Cardiac muscle cell (in vitro differentiated cells and primary cell): Measurements from ENCODE around the gene PRSS33. TPM values are rescaled to one million over a fixed set of nuclear protein-coding genes. Genes with fewer than 3 reads are reported as not detected.

Experiments
- DNase-seq, 2 donors: peaks; one replicate each; pipeline versions ENCODE4 v3.0.0 to v3.0.0-alpha.2; 2010 to 2017; ENCODE audit warnings: low read depth in 1 of 2, low spot score in 1 of 2
- H3K27ac ChIP-seq: fragments of 200-600 bp; sonication (generic); 2 replicates; pipeline ENCODE4 v1.5.1; 2016
- H3K27me3 ChIP-seq: fragments of 200-600 bp; sonication (generic); 2 replicates; pipeline ENCODE4 v1.6.0; 2016; ENCODE audit warnings: control low read depth
- H3K36me3 ChIP-seq: fragments of 200-600 bp; sonication (generic); 2 replicates; pipeline ENCODE4 v1.5.1; 2016; ENCODE audit warnings: control low read depth
- H3K4me1 ChIP-seq: fragments of 200-600 bp; sonication (generic); 2 replicates; pipeline ENCODE4 v1.8.1; 2017; ENCODE audit warnings: low read depth, mild to moderate bottlenecking, mixed run types
- H3K4me3 ChIP-seq: fragments of 200-600 bp; sonication (generic); 2 replicates; pipeline ENCODE4 v1.5.1; 2016; ENCODE audit warnings: mild to moderate bottlenecking
- H3K9me3 ChIP-seq: fragments of 200-600 bp; sonication (generic); 2 replicates; pipeline ENCODE4 v1.5.1; 2017; ENCODE audit warnings: low read depth, mild to moderate bottlenecking, control low read depth
- CTCF ChIP-seq: IDR thresholded peaks from 2 replicates; pipeline ENCODE4 v1.5.1; 2012; ENCODE audit warnings: low read depth, mild to moderate bottlenecking, low read length
- polyA plus RNA-seq: library from polyadenylated mRNA; unstranded; fragments of >200 nt; fragmentation: Nextera tagmentation; extraction: Ambion mirVana; gene quantifications from 2 replicates; pipeline ENCODE4 v1.2.1, GENCODE V29; 2016
- total RNA-seq: library from RNA; depleted of rRNA; stranded (reverse); fragments of >200 nt; gene quantifications from 2 replicates; pipeline ENCODE4 v1.2.3, GENCODE V29; 2016

The PRSS33 gene
- total and polyA plus RNA-seq, 2 experiments from 2014 or later, result not detected

DNA sequence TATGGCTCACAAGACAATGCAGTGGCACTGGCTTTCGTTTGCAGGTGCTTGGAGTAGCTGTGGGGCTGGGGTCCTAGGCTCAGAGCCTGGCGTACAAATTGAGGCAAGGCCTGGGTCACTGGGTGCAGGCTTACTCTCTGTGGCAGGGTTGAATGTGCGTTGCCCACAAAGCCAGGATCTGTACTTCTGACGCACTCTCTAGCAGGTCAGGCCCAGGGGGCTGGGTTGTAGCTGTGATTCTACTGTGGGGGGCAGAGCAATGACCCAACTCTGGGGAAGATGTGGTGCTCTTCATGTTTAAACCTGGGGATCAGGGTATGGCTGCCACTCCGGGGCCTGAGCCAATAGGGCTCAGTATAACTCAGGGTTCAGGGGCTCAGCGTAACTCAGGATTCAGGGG is 23.3 kb upstream of the PRSS33 start:
- Histone ChIP-seq H3K4me3 (no peak overlapping the region), H3K4me1 (no peaks in the 10 kb centered on the region), H3K9me3 (no peaks in the 10 kb centered on the region), H3K36me3 (no peaks in the 10 kb centered on the region), H3K27ac (no peak overlapping the region), H3K27me3 (peaks cover 5% of the 10 kb centered on the region)
- no peak for TF ChIP-seq CTCF
- no peak for DNase-seq

DNA sequence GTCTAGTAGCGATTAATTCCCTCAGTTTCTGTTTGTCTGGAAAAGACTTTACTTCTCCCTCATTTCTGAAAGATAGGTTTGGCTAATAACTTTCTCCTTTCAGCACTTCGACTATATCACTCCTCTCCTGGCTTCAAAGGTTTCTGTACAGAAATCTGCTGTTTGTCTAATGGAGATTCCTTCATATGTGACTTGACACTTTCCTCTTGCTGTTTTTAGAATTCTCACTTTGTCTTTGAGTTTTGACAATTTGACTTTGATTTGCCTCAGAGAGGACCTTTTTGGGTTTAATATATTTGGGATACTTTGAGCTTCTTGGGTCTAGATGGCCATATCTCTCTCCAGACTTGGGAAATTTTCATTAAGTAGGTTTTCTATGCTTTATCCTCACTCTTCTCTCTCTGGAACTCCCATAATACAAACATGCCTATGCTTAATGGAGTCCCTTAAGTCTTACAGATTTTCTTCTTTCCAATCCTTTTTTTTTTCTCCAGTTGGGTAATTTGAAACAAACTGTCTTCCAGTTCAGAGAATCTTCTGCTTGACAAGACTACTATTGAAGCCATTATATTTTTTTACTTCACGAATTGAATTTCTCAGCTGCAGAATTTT is 21.9 kb upstream of the PRSS33 start:
- Histone ChIP-seq H3K36me3 (no peaks in the 10 kb centered on the region), H3K27me3 (peaks cover 8% of the 10 kb centered on the region), H3K4me3 (no peak overlapping the region), H3K27ac (no peak overlapping the region), H3K4me1 (no peaks in the 10 kb centered on the region), H3K9me3 (no peaks in the 10 kb centered on the region)
- TF ChIP-seq CTCF, result no peak
- DNase-seq, result no peak

DNA sequence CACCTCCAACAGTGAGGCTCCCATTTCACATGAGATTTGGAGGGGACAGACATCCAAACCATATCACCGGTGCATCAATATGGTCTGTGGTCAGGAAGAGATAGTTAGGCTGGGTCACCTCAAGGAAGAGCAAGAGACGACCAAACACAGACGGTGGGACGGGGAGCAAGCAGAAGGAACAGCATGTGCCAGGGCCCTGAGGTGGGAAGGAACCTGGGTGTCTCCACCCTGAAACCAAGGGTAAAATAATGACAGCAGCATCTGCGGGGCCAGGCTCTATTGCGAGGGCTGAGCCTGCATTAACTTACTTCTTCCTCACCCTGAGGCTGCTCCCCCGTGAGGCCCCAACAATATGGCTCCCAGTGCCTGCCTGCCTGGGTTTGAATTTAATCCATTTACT is 20.8 kb upstream of the PRSS33 start:
- DNase-seq, result no peak
- TF ChIP-seq CTCF, result no peak
- no peak overlapping the region for H3K4me3 ChIP-seq
- H3K36me3 ChIP-seq, result no peaks in the 10 kb centered on the region
- H3K27ac ChIP-seq, result no peak overlapping the region
- H3K9me3 ChIP-seq, result no peaks in the 10 kb centered on the region
- no peaks in the 10 kb centered on the region for H3K4me1 ChIP-seq
- H3K27me3 ChIP-seq, result peaks cover 8% of the 10 kb centered on the region

DNA sequence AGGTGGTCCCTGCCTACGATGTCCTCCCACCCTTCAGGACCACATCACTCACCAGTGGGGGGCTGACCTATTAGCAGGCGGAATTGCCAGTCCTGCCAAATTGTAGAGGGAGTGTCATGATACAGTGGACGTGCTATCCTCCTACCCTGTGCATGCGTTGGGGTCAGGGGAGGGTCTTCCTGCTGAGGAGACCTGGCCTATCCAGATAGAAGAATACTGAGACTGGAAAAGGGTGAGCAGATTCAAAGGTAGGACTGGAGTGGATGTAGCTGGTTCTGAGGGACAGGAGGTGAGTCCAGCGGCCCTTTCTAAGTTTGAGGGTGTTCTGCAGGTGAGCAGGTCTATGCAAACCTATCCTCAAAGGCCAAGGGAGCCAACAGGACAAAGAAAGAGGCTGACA is 18.9 kb upstream of the PRSS33 start:
- Histone ChIP-seq H3K36me3 (no peaks in the 10 kb centered on the region), H3K4me1 (no peaks in the 10 kb centered on the region), H3K27me3 (peaks cover 8% of the 10 kb centered on the region), H3K4me3 (no peak overlapping the region), H3K9me3 (no peaks in the 10 kb centered on the region), H3K27ac (no peak overlapping the region)
- no peak for TF ChIP-seq CTCF
- DNase-seq, result no peak

GRCh38 chr16:2804728-2805127 is 17.4 kb upstream of the PRSS33 start:
- Histone ChIP-seq H3K9me3 (no peaks in the 10 kb centered on the region), H3K4me1 (no peaks in the 10 kb centered on the region), H3K36me3 (no peaks in the 10 kb centered on the region), H3K4me3 (no peak overlapping the region), H3K27ac (no peak overlapping the region), H3K27me3 (peaks cover 8% of the 10 kb centered on the region)
- no peak for DNase-seq
- no peak for TF ChIP-seq CTCF
